Measurements from ENCODE around the gene SLC9A4. TPM values are rescaled to one million over a fixed set of nuclear protein-coding genes. Genes with fewer than 3 reads are reported as not detected.

The SLC9A4 gene
- total RNA-seq, 1 donor = not detected

DNA sequence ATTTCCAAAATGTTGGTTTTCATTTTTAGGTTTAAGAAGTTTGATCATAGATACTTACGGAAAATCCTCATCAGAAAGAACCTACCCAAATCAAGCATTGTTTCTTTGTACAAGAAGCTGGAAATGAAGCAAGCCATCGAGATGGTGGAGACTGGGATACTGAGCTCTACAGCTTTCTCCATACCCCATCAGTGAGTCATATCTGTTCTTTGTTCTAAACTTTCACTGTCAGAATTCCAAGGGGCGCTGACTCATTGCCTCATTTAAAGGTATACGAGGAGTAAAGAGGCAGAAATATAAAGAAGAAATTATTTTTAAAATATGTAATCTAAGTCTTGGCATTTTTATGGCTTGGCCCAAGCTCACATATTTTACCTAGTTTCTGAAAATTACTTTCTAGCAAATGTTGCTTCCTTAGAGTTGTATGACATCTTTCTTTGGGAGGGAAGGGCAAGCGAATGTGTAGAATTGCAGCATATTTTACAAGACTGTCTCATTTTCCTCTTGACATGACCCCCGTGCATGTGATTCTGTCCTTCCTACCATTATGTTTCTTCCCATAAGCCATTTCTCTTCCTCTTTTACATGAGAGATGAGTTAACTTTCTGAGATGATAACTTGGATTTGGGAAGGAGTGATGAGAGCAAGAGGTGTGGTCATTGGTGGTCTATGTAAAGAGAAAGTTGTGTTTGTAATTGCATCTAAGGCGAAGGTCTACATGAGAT is 41.2 kb downstream of the SLC9A4 start:
- H4K20me1 ChIP-seq (ENCODE audit: insufficient read depth, low read length) = no peaks in the 10 kb centered on the region
- H3K36me3 ChIP-seq (ENCODE audit: insufficient read depth, low read length) = no peaks in the 10 kb centered on the region
- H3K4me3 ChIP-seq (ENCODE audit: insufficient read depth, low read length) = no peak overlapping the region
- peaks cover 10% of the 10 kb centered on the region for H3K4me1 ChIP-seq (ENCODE audit: insufficient read depth, low read length)
- no peak for TF ChIP-seq CTCF (IDR thresholded peaks at IDR 0.05; ENCODE audit: extremely low read depth, low read depth, low read length)
- no peak overlapping the region for H2AFZ ChIP-seq (ENCODE audit: low read length)
- H3K27me3 ChIP-seq (ENCODE audit: insufficient read depth, low read length) = no peaks in the 10 kb centered on the region
- H3K79me2 ChIP-seq (ENCODE audit: insufficient read depth, low read length) = no peaks in the 10 kb centered on the region
- no peak overlapping the region for H3K27ac ChIP-seq (ENCODE audit: low read depth, low read length)
- peak; percentile 60 for DNase-seq (ENCODE audit: insufficient read length, low spot score, missing footprints)
- H3K9me3 ChIP-seq (ENCODE audit: low read depth, low read length) = no peaks in the 10 kb centered on the region
- peak overlapping the region; percentile 28 for H3K4me2 ChIP-seq (ENCODE audit: insufficient read depth, low read length)

DNA sequence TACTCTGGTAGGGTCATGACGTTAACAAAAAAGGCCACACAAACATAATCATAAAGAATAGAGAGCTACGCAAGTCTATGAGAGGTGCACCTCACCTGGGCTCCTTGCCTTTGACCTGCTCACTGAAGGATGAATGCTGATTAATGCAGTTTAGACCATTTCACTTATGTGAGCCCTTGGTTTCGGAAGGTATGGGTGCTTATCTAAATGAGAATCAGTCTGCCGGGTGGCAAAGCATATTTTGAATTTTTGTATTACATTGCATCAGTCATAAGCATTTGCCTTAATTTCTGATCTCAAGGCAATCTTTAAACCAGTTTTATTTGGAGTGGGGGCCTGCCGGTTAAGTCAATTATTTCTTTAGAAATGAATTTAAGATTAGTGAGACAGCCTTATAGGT is 42.8 kb downstream of the SLC9A4 start:
- no peaks in the 10 kb centered on the region for H3K9me3 ChIP-seq (ENCODE audit: low read depth, low read length)
- H3K27ac ChIP-seq (ENCODE audit: low read depth, low read length) = no peak overlapping the region
- H3K79me2 ChIP-seq (ENCODE audit: insufficient read depth, low read length) = no peaks in the 10 kb centered on the region
- no peaks in the 10 kb centered on the region for H3K36me3 ChIP-seq (ENCODE audit: insufficient read depth, low read length)
- peaks cover 10% of the 10 kb centered on the region for H3K4me1 ChIP-seq (ENCODE audit: insufficient read depth, low read length)
- TF ChIP-seq CTCF (IDR thresholded peaks at IDR 0.05; ENCODE audit: extremely low read depth, low read depth, low read length) = no peak
- H3K4me3 ChIP-seq (ENCODE audit: insufficient read depth, low read length) = no peak overlapping the region
- no peak for DNase-seq (ENCODE audit: insufficient read length, low spot score, missing footprints)
- no peaks in the 10 kb centered on the region for H3K27me3 ChIP-seq (ENCODE audit: insufficient read depth, low read length)
- H4K20me1 ChIP-seq (ENCODE audit: insufficient read depth, low read length) = no peaks in the 10 kb centered on the region
- no peak overlapping the region for H3K4me2 ChIP-seq (ENCODE audit: insufficient read depth, low read length)
- no peak overlapping the region for H2AFZ ChIP-seq (ENCODE audit: low read length)

GRCh38 chr2:102518170-102518569 is 45.1 kb downstream of the SLC9A4 start:
- Histone ChIP-seq H4K20me1 (ENCODE audit: insufficient read depth, low read length) (no peaks in the 10 kb centered on the region), H3K4me3 (ENCODE audit: insufficient read depth, low read length) (no peak overlapping the region), H3K4me2 (ENCODE audit: insufficient read depth, low read length) (no peak overlapping the region), H3K36me3 (ENCODE audit: insufficient read depth, low read length) (no peaks in the 10 kb centered on the region), H3K27ac (ENCODE audit: low read depth, low read length) (no peak overlapping the region), H3K27me3 (ENCODE audit: insufficient read depth, low read length) (no peaks in the 10 kb centered on the region), H3K4me1 (ENCODE audit: insufficient read depth, low read length) (peaks cover 10% of the 10 kb centered on the region), H3K79me2 (ENCODE audit: insufficient read depth, low read length) (no peaks in the 10 kb centered on the region), H2AFZ (ENCODE audit: low read length) (no peak overlapping the region), H3K9me3 (ENCODE audit: low read depth, low read length) (no peaks in the 10 kb centered on the region)
- no peak for TF ChIP-seq CTCF (IDR thresholded peaks at IDR 0.05; ENCODE audit: extremely low read depth, low read depth, low read length)
- no peak for DNase-seq (ENCODE audit: insufficient read length, low spot score, missing footprints)

DNA sequence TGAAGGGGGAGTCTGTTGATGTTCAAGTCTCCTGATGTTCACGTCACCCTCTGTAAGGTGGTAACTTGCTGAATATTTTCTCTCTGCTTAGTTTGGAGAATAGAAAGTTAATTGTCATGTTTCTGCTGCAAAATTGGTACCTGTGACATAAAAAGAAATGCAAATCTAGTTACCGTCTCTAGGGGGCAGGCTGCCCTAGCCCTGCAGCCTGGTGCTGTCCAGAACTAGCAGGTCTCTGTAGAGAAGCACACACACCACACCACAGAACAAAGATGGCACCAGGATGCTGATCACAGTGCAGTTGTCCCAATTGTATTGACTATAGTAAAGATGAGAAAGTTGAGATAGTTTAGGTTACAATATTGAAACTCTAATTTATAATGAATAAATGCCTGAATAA is 47.0 kb downstream of the SLC9A4 start:
- Histone ChIP-seq H3K4me1 (ENCODE audit: insufficient read depth, low read length) (no peaks in the 10 kb centered on the region), H3K27ac (ENCODE audit: low read depth, low read length) (no peak overlapping the region), H3K4me3 (ENCODE audit: insufficient read depth, low read length) (no peak overlapping the region), H4K20me1 (ENCODE audit: insufficient read depth, low read length) (no peaks in the 10 kb centered on the region), H3K4me2 (ENCODE audit: insufficient read depth, low read length) (no peak overlapping the region), H2AFZ (ENCODE audit: low read length) (no peak overlapping the region), H3K36me3 (ENCODE audit: insufficient read depth, low read length) (no peaks in the 10 kb centered on the region), H3K27me3 (ENCODE audit: insufficient read depth, low read length) (no peaks in the 10 kb centered on the region), H3K79me2 (ENCODE audit: insufficient read depth, low read length) (no peaks in the 10 kb centered on the region), H3K9me3 (ENCODE audit: low read depth, low read length) (no peaks in the 10 kb centered on the region)
- no peak for DNase-seq (ENCODE audit: insufficient read length, low spot score, missing footprints)
- TF ChIP-seq CTCF (IDR thresholded peaks at IDR 0.05; ENCODE audit: extremely low read depth, low read depth, low read length) = peak; percentile 69

All from osteoblast (primary cell).